ENCODE data around the gene COPZ2.

The COPZ2 gene

DNA sequence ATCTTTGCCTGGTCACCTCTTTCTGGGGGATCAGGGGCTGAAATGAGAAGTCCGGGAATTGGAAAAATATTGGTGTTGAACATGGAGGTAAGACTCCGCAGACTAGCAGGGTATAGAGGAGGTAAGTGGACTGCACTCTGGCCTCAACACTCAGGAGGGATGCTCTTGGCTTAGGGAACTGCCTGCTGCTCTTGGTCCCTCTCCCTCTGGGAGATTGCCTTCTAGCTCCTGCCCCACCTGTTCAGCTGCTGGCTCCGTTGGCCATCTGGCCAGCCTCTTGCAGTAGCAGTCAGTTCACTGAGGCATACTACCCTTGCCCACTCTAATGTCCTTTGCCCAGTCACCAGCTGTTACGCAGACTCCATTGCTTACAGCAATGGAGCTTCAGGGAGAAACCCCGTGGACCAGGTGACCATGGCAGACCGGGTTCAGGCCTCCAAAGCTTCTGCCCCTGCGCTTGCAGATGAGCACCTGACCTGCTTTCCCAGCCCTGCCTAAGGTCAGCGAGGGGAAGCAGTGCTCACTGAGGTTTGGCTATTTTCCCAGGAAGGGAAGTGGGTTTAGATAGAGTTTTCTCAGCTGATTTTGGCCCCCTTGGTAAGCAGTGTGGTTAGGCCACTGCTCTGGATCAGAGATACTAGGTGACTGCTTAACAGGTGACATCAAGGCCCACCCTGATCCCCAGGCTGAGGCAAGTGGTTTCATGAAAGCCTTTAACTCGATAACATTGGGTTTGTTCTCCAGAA is 54.8 kb downstream of the COPZ2 start:
- DNase-seq = no peak

- no peak for DNase-seq
Measured at GRCh38 chr17:47982091-47982617, 55.4 kb downstream of the COPZ2 start.

DNA sequence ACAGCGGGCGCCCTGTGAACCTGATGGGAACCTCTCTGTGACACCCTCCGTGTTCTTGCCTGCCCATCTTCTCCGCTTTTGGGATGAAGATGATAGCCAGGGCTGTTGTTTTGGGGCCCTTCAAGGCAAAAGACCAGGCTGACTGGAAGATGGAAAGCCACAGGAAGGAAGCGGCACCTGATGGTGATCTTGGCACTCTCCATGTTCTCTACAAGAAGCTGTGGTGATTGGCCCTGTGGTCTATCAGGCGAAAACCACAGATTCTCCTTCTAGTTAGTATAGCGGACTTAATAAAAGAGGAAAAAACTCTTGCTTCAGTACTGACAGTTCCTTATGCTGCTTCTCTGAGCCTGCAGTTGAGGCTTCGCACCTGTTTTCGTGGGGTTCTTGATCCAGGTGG is 56.1 kb downstream of the COPZ2 start:
- no peak for DNase-seq

GRCh38 chr17:47980541-47980940 is 57.1 kb downstream of the COPZ2 start:
- no peak for DNase-seq

DNA sequence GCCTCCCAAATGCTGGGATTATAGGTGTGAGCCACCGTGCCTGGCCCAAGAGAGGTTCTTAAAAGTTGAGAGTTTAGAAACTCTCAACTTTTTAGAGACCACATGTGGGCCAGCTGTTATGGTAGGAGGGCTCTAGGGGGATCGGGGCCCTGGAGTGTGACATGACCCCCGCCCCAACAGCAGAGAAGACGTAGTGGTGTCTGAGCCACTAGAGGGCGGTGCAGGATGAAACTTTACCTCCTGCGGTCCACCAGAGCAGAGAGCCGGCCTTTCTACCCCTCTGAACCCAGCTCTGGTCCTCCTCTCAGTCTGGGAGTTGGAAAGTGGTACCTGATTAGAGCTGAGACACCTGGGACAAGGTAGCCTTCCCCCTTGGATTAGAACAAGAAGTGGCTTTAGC is 59.3 kb downstream of the COPZ2 start:
- DNase-seq = peak; percentile 38
